Panc1 (cell line): ENCODE results near the gene SLC40A1.

ENCODE experiments used
- CTCF ChIP-seq: fragments of 450-650 bp; IDR thresholded peaks from 2 replicates; pipeline ENCODE4 v1.5.1; 2017; ENCODE audit warnings: mild to moderate bottlenecking
- POLR2AphosphoS5 ChIP-seq: IDR thresholded peaks from 2 replicates; pipeline ENCODE4 v1.6.1; 2012; ENCODE audit warnings: mild to moderate bottlenecking, low read depth, low read length, moderate library complexity
- REST ChIP-seq, 2 experiments: IDR thresholded peaks; 2 replicates each; pipeline ENCODE4 v1.6.1; 2011 to 2012; ENCODE audit warnings: low read depth in 2 of 2, control low read depth in 1 of 2, low read length in 1 of 2, mild to moderate bottlenecking in 1 of 2, moderate library complexity in 1 of 2; ENCODE audit not compliant: insufficient read depth in 1 of 2
- SIN3A ChIP-seq: IDR thresholded peaks from 2 replicates; pipeline ENCODE4 v1.6.1; 2012; ENCODE audit warnings: low read depth, mild to moderate bottlenecking, low read length, moderate library complexity, borderline replicate concordance; ENCODE audit not compliant: insufficient read depth
- TCF7L2 ChIP-seq: IDR thresholded peaks from 2 replicates; pipeline ENCODE4 v1.6.1; 2011; ENCODE audit warnings: mild to moderate bottlenecking, low read depth, low read length, inconsistent platforms

- no peak for TF ChIP-seq CTCF
- TF ChIP-seq POLR2AphosphoS5 = no peak
- no peak for TF ChIP-seq REST (IDR thresholded peaks at IDR 0.05; ENCODE audit: insufficient read depth in 1 of 2, low read depth in 2 of 2, low read length in 1 of 2)
- no peak for TF ChIP-seq SIN3A
- TF ChIP-seq TCF7L2 = no peak
These were observed 1.7 kb upstream of the SLC40A1 start for GRCh38 chr2:189582140-189582808.
